ENCODE results near the gene SLC8A1. TPM values are rescaled to one million over a fixed set of nuclear protein-coding genes. Genes with fewer than 3 reads are reported as not detected.

Gene SLC8A1
- total and polyA plus RNA-seq, 2 donors (not counting 1 experiment from before 2014, with no cell fraction given): 0.07 to 0.20 TPM

GRCh38 chr2:40397765-40398164 lies 54.1 kb downstream of the SLC8A1 start:
- intact Hi-C loops (cut with micrococcal nuclease): no loop called here
- Histone ChIP-seq H2AFZ (ENCODE audit: insufficient read depth, low read depth, low read length, poor library complexity, severe bottlenecking) (no peak overlapping the region), H3K4me3 (ENCODE audit: control extremely low read depth in 1 of 5, extremely low read depth in 1 of 5, insufficient read depth in 1 of 5, low read depth in 2 of 5, low read length in 4 of 5) (no peak overlapping the region), H3K4me1 (ENCODE audit: control insufficient read depth in 2 of 2, insufficient read depth in 2 of 2, low read length in 2 of 2) (no peaks in the 10 kb centered on the region), H3K4me2 (replicated peaks; ENCODE audit: low read depth, low read length, poor library complexity, severe bottlenecking) (no peak overlapping the region), H3K27ac (ENCODE audit: low read length in 2 of 2) (no peak overlapping the region), H3K36me3 (replicated peaks in 1 of 2; ENCODE audit: control extremely low read depth in 1 of 2, control insufficient read depth in 1 of 2, extremely low read depth in 1 of 2, insufficient read depth in 2 of 2, low read length in 1 of 2) (no peaks in the 10 kb centered on the region), H3K9me3 (ENCODE audit: control extremely low read depth in 1 of 3, control insufficient read depth in 2 of 3, insufficient read depth in 1 of 3, low read length in 2 of 3) (no peaks in the 10 kb centered on the region), H3K27me3 (replicated peaks in 1 of 4; ENCODE audit: control extremely low read depth in 1 of 4, control insufficient read depth in 3 of 4, insufficient read depth in 4 of 4, low read length in 3 of 4) (no peaks in the 10 kb centered on the region), H3K9ac (ENCODE audit: low read length) (no peak overlapping the region), H4K20me1 (ENCODE audit: control insufficient read depth, insufficient read depth, low read length, poor library complexity, severe bottlenecking) (no peaks in the 10 kb centered on the region), H3K79me2 (ENCODE audit: control insufficient read depth, insufficient read depth, low read length) (no peaks in the 10 kb centered on the region)
- CTCF ChIA-PET: no interaction called here
- no peaks in the 10 kb centered on the region for H3K4me1 Mint-ChIP-seq
- no peak for TF ChIP-seq CTCF (IDR thresholded peaks at IDR 0.05)
- no peak for TF ChIP-seq EZH2 (IDR thresholded peaks at IDR 0.05; ENCODE audit: borderline replicate concordance, insufficient read depth, low read depth, low read length, poor library complexity, severe bottlenecking)
- no peak overlapping the region for H3K27ac Mint-ChIP-seq
- no peak overlapping the region for H3K4me3 Mint-ChIP-seq
- H3K27me3 Mint-ChIP-seq: no peaks in the 10 kb centered on the region
- DNase-seq (no peak), ATAC-seq (ENCODE audit: low read depth) (no peak)
- 86% methylated on average over 1 of the region's 1 CpG for WGBS (ENCODE audit: insufficient coverage)
- H3K9me3 Mint-ChIP-seq (ENCODE audit: insufficient read depth): no peaks in the 10 kb centered on the region
- POLR2A ChIA-PET: no interaction called here

- no CpG with 5 or more reads among the region's 2 CpGs for WGBS (ENCODE audit: insufficient coverage)
- Histone ChIP-seq H3K4me3 (ENCODE audit: control extremely low read depth in 1 of 5, extremely low read depth in 1 of 5, insufficient read depth in 1 of 5, low read depth in 2 of 5, low read length in 4 of 5) (no peak overlapping the region), H3K27me3 (replicated peaks in 1 of 4; ENCODE audit: control extremely low read depth in 1 of 4, control insufficient read depth in 3 of 4, insufficient read depth in 4 of 4, low read length in 3 of 4) (no peaks in the 10 kb centered on the region), H3K27ac (ENCODE audit: low read length in 2 of 2) (no peak overlapping the region), H4K20me1 (ENCODE audit: control insufficient read depth, insufficient read depth, low read length, poor library complexity, severe bottlenecking) (no peaks in the 10 kb centered on the region), H2AFZ (ENCODE audit: insufficient read depth, low read depth, low read length, poor library complexity, severe bottlenecking) (no peak overlapping the region), H3K9ac (ENCODE audit: low read length) (no peak overlapping the region), H3K4me1 (ENCODE audit: control insufficient read depth in 2 of 2, insufficient read depth in 2 of 2, low read length in 2 of 2) (no peaks in the 10 kb centered on the region), H3K9me3 (ENCODE audit: control extremely low read depth in 1 of 3, control insufficient read depth in 2 of 3, insufficient read depth in 1 of 3, low read length in 2 of 3) (no peaks in the 10 kb centered on the region), H3K79me2 (ENCODE audit: control insufficient read depth, insufficient read depth, low read length) (no peaks in the 10 kb centered on the region), H3K36me3 (replicated peaks in 1 of 2; ENCODE audit: control extremely low read depth in 1 of 2, control insufficient read depth in 1 of 2, extremely low read depth in 1 of 2, insufficient read depth in 2 of 2, low read length in 1 of 2) (no peaks in the 10 kb centered on the region), H3K4me2 (replicated peaks; ENCODE audit: low read depth, low read length, poor library complexity, severe bottlenecking) (no peak overlapping the region)
- CTCF ChIA-PET: no interaction called here
- Mint-ChIP-seq H3K27ac (no peak overlapping the region), H3K4me3 (no peak overlapping the region), H3K4me1 (no peaks in the 10 kb centered on the region), H3K9me3 (ENCODE audit: insufficient read depth) (no peaks in the 10 kb centered on the region), H3K27me3 (no peaks in the 10 kb centered on the region)
- no peak for DNase-seq
- TF ChIP-seq EZH2 (IDR thresholded peaks at IDR 0.05; ENCODE audit: borderline replicate concordance, insufficient read depth, low read depth, low read length, poor library complexity, severe bottlenecking): no peak
- no peak for TF ChIP-seq CTCF (IDR thresholded peaks at IDR 0.05)
- POLR2A ChIA-PET: no interaction called here
- no peak for ATAC-seq (ENCODE audit: low read depth)
- intact Hi-C loops (cut with micrococcal nuclease): no loop called here
Observed at GRCh38 chr2:40396124-40396523, 55.8 kb downstream of the SLC8A1 start.

Data from B cell (primary cell).